Measurements from ENCODE around the gene CATSPER1. TPM values are rescaled to one million over a fixed set of nuclear protein-coding genes. Genes with fewer than 3 reads are reported as not detected.
A peak's percentile ranks its signal among the peaks of the same experiment; 100 is the strongest.

CATSPER1 gene
- total RNA-seq, 1 donor from 2014 or later: 3.4 TPM

DNA sequence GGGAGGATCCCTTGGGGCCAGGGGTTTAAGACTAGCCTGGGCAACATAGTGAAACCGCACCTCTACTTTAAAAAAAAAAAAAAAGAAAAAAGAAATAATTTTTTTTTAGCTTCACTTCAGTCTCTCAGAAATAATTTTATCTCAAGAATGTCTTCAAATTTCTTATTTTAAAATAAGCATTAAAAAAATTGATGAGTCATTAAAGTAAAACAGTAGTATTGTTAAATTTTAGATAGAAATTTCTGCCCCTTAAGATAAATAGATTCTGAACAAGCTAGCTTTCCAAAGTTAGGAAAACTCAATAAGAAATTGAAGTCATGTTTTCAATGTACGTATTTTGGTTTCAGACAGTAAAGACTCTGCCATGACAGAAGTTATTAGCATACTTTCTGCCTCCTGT, 36.1 kb upstream of the CATSPER1 start:
- no peak for ATAC-seq
- Histone ChIP-seq H3K27me3 (no peaks in the 10 kb centered on the region), H3K4me3 (no peak overlapping the region), H3K27ac (no peak overlapping the region), H3K9me3 (no peaks in the 10 kb centered on the region), H3K4me1 (no peaks in the 10 kb centered on the region), H3K36me3 (peaks cover 99% of the 10 kb centered on the region)
- intact Hi-C loops (cut with DNase I): loop anchor here (10.0 kb wide), 1 partner anchor 72 kb away; no protein-coding TSS in a partner anchor
- TF ChIP-seq, protein P1, sequence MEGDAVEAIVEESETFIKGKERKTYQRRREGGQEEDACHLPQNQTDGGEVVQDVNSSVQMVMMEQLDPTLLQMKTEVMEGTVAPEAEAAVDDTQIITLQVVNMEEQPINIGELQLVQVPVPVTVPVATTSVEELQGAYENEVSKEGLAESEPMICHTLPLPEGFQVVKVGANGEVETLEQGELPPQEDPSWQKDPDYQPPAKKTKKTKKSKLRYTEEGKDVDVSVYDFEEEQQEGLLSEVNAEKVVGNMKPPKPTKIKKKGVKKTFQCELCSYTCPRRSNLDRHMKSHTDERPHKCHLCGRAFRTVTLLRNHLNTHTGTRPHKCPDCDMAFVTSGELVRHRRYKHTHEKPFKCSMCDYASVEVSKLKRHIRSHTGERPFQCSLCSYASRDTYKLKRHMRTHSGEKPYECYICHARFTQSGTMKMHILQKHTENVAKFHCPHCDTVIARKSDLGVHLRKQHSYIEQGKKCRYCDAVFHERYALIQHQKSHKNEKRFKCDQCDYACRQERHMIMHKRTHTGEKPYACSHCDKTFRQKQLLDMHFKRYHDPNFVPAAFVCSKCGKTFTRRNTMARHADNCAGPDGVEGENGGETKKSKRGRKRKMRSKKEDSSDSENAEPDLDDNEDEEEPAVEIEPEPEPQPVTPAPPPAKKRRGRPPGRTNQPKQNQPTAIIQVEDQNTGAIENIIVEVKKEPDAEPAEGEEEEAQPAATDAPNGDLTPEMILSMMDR (IDR thresholded peaks at IDR 0.05): no peak
- no peak for DNase-seq

DNA sequence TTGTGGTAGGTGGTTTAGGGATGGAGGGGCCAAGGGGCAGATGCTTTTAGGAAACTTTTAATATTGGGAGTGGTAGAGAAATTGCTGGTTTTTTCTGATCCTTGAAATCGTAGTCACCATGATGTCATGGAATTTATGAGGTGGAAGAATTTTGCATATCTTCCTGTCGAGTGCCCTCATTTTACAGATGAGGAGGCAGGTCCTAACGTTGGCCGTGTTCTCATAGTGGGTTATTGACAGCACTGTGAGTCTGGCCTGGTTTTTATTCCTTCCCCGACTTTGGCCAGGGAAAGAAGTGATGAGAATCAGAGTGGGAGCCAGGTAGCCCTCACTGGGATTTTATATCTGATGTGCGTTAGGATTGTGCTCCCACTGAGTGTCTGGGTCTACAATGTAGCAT, 35.0 kb upstream of the CATSPER1 start:
- TF ChIP-seq, protein P1 (IDR thresholded peaks at IDR 0.05): no peak
- no peak overlapping the region for H3K27ac ChIP-seq
- H3K4me3 ChIP-seq: no peak overlapping the region
- intact Hi-C loops (cut with DNase I): loop anchor here (10.0 kb wide), 1 partner anchor 74 kb away; no protein-coding TSS in a partner anchor
- DNase-seq (no peak), ATAC-seq (no peak)
- no peaks in the 10 kb centered on the region for H3K4me1 ChIP-seq
- no peaks in the 10 kb centered on the region for H3K9me3 ChIP-seq
- H3K27me3 ChIP-seq: no peaks in the 10 kb centered on the region
- H3K36me3 ChIP-seq: peaks cover 99% of the 10 kb centered on the region

DNA sequence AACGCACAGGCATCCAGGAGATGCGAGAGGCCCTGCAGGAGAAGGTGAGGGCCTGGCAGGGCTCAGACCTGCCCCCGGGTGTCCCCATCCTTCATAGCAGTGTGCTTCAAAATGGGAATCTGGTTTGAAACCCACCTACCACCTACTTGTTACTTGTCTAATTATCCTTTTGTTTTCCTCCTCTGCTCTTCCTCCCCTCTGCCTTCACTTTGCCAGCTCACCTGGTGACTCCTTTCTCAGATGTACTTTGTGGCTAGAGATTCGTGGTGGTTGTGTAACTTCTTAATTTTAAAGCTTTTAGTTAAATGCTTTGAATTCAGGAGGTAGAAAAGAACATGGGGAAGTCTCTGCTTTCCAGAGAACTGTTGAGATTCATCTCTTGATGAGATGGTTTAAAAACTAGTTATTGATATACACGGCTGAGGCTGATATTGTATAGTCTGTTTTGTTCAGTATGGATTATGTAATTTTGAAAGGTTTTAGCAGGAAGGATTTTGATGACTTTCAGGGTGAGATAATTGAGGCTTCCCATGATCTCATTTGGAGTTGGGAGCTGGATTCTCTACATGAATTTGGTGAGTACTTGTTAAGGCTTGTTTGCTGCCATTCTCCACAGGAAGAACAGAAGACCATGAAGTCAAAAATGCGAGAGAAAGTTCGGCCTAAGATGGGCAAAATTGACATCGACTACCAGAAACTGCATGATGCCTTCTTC, 33.8 kb upstream of the CATSPER1 start:
- intact Hi-C loops (cut with DNase I): loop anchor here (10.0 kb wide), 1 partner anchor 75 kb away; no protein-coding TSS in a partner anchor
- Histone ChIP-seq H3K27ac (no peak overlapping the region), H3K4me3 (no peak overlapping the region), H3K9me3 (no peaks in the 10 kb centered on the region), H3K4me1 (no peaks in the 10 kb centered on the region), H3K27me3 (no peaks in the 10 kb centered on the region), H3K36me3 (peaks cover 100% of the 10 kb centered on the region)
- ATAC-seq (no peak), DNase-seq (no peak)
- TF ChIP-seq, protein P1 (IDR thresholded peaks at IDR 0.05): no peak

DNA sequence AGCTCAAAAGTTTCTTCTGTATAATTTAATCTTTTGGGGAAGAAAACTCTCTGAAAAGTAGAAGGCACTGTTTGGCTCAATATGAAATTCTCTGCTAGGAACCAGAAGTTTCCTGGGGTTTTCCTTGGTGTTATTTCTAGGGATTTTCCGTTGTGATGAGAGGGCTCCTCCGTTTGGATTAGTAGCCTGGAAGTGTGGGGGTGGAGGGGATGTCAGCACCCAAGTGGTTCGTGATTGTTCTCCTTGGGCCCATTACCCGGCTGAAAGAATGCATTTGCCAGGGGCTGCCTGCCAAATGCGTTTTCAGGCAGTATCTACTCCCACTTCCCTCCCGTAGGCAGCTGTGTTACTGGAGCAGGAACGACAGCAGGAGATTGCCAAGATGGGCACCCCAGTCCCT, 30.2 kb upstream of the CATSPER1 start:
- H3K9me3 ChIP-seq: no peaks in the 10 kb centered on the region
- H3K27ac ChIP-seq: no peak overlapping the region
- TF ChIP-seq, protein P1 (IDR thresholded peaks at IDR 0.05): no peak
- no peak for DNase-seq
- intact Hi-C loops (cut with DNase I): no loop called here
- no peaks in the 10 kb centered on the region for H3K27me3 ChIP-seq
- H3K4me1 ChIP-seq: peaks cover 11% of the 10 kb centered on the region
- no peak for ATAC-seq
- H3K4me3 ChIP-seq: no peak overlapping the region
- peaks cover 76% of the 10 kb centered on the region for H3K36me3 ChIP-seq

DNA sequence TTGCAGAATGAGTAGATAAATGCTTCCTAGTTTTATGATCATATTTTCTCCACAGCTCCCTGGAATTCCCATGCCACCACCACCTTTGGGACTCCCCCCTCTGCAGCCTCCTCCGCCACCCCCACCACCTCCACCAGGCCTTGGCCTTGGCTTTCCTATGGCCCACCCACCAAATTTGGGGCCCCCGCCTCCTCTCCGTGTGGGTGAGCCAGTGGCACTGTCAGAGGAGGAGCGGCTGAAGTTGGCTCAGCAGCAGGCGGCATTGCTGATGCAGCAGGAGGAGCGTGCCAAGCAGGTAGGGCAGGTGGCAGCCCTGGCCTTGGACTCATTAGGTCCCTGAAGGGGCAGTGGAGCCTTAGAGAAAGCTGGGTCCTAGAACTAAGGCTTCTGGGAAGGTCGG, 28.7 kb upstream of the CATSPER1 start:
- H3K36me3 ChIP-seq: peaks cover 61% of the 10 kb centered on the region
- no peaks in the 10 kb centered on the region for H3K27me3 ChIP-seq
- no peaks in the 10 kb centered on the region for H3K9me3 ChIP-seq
- peaks cover 18% of the 10 kb centered on the region for H3K4me1 ChIP-seq
- DNase-seq: peak; percentile 59
- no peak overlapping the region for H3K27ac ChIP-seq
- TF ChIP-seq, protein P1 (IDR thresholded peaks at IDR 0.05): no peak
- no peak for ATAC-seq
- H3K4me3 ChIP-seq: no peak overlapping the region
- intact Hi-C loops (cut with DNase I): no loop called here
